Osteocyte (in vitro differentiated cells): ENCODE results near the gene KRT23. TPM values are rescaled to one million over a fixed set of nuclear protein-coding genes. Genes with fewer than 3 reads are reported as not detected.

Experiments used
- DNase-seq: peaks from one replicate; pipeline ENCODE4 v3.0.0; 2021; ENCODE audit warnings: mixed read lengths; ENCODE audit not compliant: unreplicated experiment; ENCODE audit errors: extremely low spot score
- H3K27ac Mint-ChIP-seq: one replicate; pipeline ENCODE4 v1.8.0; 2021; ENCODE audit warnings: mild to moderate bottlenecking, mixed read lengths; ENCODE audit not compliant: unreplicated experiment
- H3K27me3 Mint-ChIP-seq: one replicate; pipeline ENCODE4 v1.8.0; 2021; ENCODE audit warnings: mixed read lengths; ENCODE audit not compliant: unreplicated experiment
- H3K36me3 Mint-ChIP-seq: one replicate; pipeline ENCODE4 v1.8.0; 2021; ENCODE audit warnings: mixed read lengths; ENCODE audit not compliant: unreplicated experiment
- H3K4me1 Mint-ChIP-seq: one replicate; pipeline ENCODE4 v1.8.0; 2021; ENCODE audit warnings: mixed read lengths; ENCODE audit not compliant: unreplicated experiment
- H3K4me3 Mint-ChIP-seq: one replicate; pipeline ENCODE4 v1.8.0; 2021; ENCODE audit warnings: mild to moderate bottlenecking, moderate library complexity, mixed read lengths; ENCODE audit not compliant: unreplicated experiment
- H3K9me3 Mint-ChIP-seq: one replicate; pipeline ENCODE4 v1.8.0; 2021; ENCODE audit warnings: mixed read lengths; ENCODE audit not compliant: unreplicated experiment
- CTCF ChIP-seq: fragments of 200-600 bp; sonication (generic); IDR thresholded peaks from 2 replicates; pipeline ENCODE4 v1.5.0; 2021; ENCODE audit warnings: antibody characterized with exemption, mild to moderate bottlenecking, moderate library complexity
- total RNA-seq: library from RNA; stranded (reverse); gene quantifications from 2 replicates; pipeline ENCODE4 v1.2.1, GENCODE V29; 2021

Gene KRT23
- total RNA-seq, 1 donor from 2014 or later: not detected

GRCh38 chr17:40873801-40874200 is 63.6 kb downstream of the KRT23 start:
- H3K36me3 Mint-ChIP-seq: no peaks in the 10 kb centered on the region
- no peak for DNase-seq
- H3K27ac Mint-ChIP-seq: no peak overlapping the region
- H3K4me3 Mint-ChIP-seq: no peak overlapping the region
- H3K9me3 Mint-ChIP-seq: no peaks in the 10 kb centered on the region
- H3K27me3 Mint-ChIP-seq: peaks cover 4% of the 10 kb centered on the region
- H3K4me1 Mint-ChIP-seq: peaks cover 13% of the 10 kb centered on the region
- TF ChIP-seq CTCF: no peak

GRCh38 chr17:40873255-40873654 is 64.2 kb downstream of the KRT23 start:
- H3K4me3 Mint-ChIP-seq: no peak overlapping the region
- DNase-seq: no peak
- no peaks in the 10 kb centered on the region for H3K9me3 Mint-ChIP-seq
- peaks cover 5% of the 10 kb centered on the region for H3K27me3 Mint-ChIP-seq
- no peaks in the 10 kb centered on the region for H3K36me3 Mint-ChIP-seq
- TF ChIP-seq CTCF: peak; percentile 10
- H3K27ac Mint-ChIP-seq: no peak overlapping the region
- H3K4me1 Mint-ChIP-seq: peaks cover 13% of the 10 kb centered on the region

Other genes with a start within 250 kb of the KRT23 start
- not detected in 2 replicates for gene KRT24, start 233.9 kb downstream of the KRT23 start, total RNA-seq
- not detected in 2 replicates for gene KRT25, start 182.3 kb downstream of the KRT23 start, total RNA-seq
- gene KRT26, start 165.4 kb downstream of the KRT23 start, total RNA-seq: not detected in 2 replicates
- gene KRT27, start 155.1 kb downstream of the KRT23 start, total RNA-seq: not detected in 2 replicates
- not detected in 2 replicates for gene KRT28, start 137.7 kb downstream of the KRT23 start, total RNA-seq
- 46.5 and 49.0 TPM in 2 replicates for gene KRT10, start 115.0 kb downstream of the KRT23 start, total RNA-seq
- gene KRT12, start 70.4 kb downstream of the KRT23 start, total RNA-seq: not detected in 2 replicates
- gene KRT20, start 52.4 kb downstream of the KRT23 start, total RNA-seq: not detected in 2 replicates
- not detected in 2 replicates for gene KRT39, start 29.3 kb upstream of the KRT23 start, total RNA-seq
- not detected in 2 replicates for gene KRT40, start 46.7 kb upstream of the KRT23 start, total RNA-seq
- gene KRTAP3-3, start 56.5 kb upstream of the KRT23 start, total RNA-seq: not detected in 2 replicates
- not detected in 2 replicates for gene KRTAP3-2, start 62.3 kb upstream of the KRT23 start, total RNA-seq
- gene KRTAP3-1, start 71.5 kb upstream of the KRT23 start, total RNA-seq: not detected in 2 replicates
- gene KRTAP1-5, start 89.6 kb upstream of the KRT23 start, total RNA-seq: not detected in 2 replicates
- not detected in 2 replicates for gene KRTAP1-4, start 92.5 kb upstream of the KRT23 start, total RNA-seq
- not detected in 2 replicates for gene KRTAP1-3, start 97.2 kb upstream of the KRT23 start, total RNA-seq
- not detected in 2 replicates for gene KRTAP1-1, start 103.8 kb upstream of the KRT23 start, total RNA-seq
- gene KRTAP2-1, start 109.7 kb upstream of the KRT23 start, total RNA-seq: not detected in 2 replicates
- not detected in 2 replicates for gene KRTAP2-2, start 117.6 kb upstream of the KRT23 start, total RNA-seq
- not detected in 2 replicates for gene KRTAP2-3, start 122.5 kb upstream of the KRT23 start, total RNA-seq
- gene KRTAP2-4, start 128.2 kb upstream of the KRT23 start, total RNA-seq: not detected in 2 replicates
- gene KRTAP4-7, start 146.5 kb upstream of the KRT23 start, total RNA-seq: not detected in 2 replicates
- gene KRTAP4-8, start 160.5 kb upstream of the KRT23 start, total RNA-seq: not detected in 2 replicates
- not detected in 2 replicates for gene KRTAP4-16, start 164.6 kb upstream of the KRT23 start, total RNA-seq
- not detected in 2 replicates for gene KRTAP4-9, start 167.7 kb upstream of the KRT23 start, total RNA-seq
- gene KRTAP4-11, start 180.7 kb upstream of the KRT23 start, total RNA-seq: not detected in 2 replicates
- gene KRTAP4-12, start 186.5 kb upstream of the KRT23 start, total RNA-seq: not detected in 2 replicates
- gene KRTAP4-6, start 202.9 kb upstream of the KRT23 start, total RNA-seq: not detected in 2 replicates
- gene KRTAP4-5, start 212.2 kb upstream of the KRT23 start, total RNA-seq: not detected in 2 replicates
- not detected in 2 replicates for gene KRTAP4-4, start 223.1 kb upstream of the KRT23 start, total RNA-seq
- gene KRTAP4-3, start 230.6 kb upstream of the KRT23 start, total RNA-seq: not detected in 2 replicates
- gene KRTAP4-2, start 240.6 kb upstream of the KRT23 start, total RNA-seq: not detected in 2 replicates
- not detected in 2 replicates for gene KRTAP4-1, start 247.3 kb upstream of the KRT23 start, total RNA-seq